A673 (cell line): ENCODE data around the gene VCPKMT.

Experiments used
- CTCF ChIP-seq: fragments of 300-800, 200-600 bp; sonication (generic); conservative IDR thresholded peaks from 2 replicates; pipeline ENCODE4 v1.5.1; 2017; ENCODE audit warnings: low read depth, mild to moderate bottlenecking, antibody characterized with exemption, low read length, moderate library complexity, mixed read lengths
- EZH2 ChIP-seq: fragments of 200-600 bp; sonication (generic); IDR thresholded peaks from 2 replicates; pipeline ENCODE4 v1.6.1; 2017; ENCODE audit warnings: borderline replicate concordance, low read depth, mild to moderate bottlenecking, mixed read lengths, antibody characterized with exemption, low read length; ENCODE audit not compliant: poor library complexity, severe bottlenecking

- TF ChIP-seq CTCF (no peak), EZH2 (no peak)
These were observed 5.9 kb downstream of the VCPKMT start for GRCh38 chr14:50110323-50111037.
